Psoas muscle (tissue), 8 donors: Measurements from ENCODE around the gene LMBRD2. TPM values are rescaled to one million over a fixed set of nuclear protein-coding genes. Genes with fewer than 3 reads are reported as not detected.
"Not testable (repeated sequence)": the region's sequence is repeated elsewhere in the genome, so short reads cannot be mapped to it uniquely, and the experiment has no call there.

Source experiments
- ATAC-seq, 4 donors: fragments of 200-7000 bp; cut with Tn5 transposase; one replicate each; pipeline ENCODE4 v1.9.1; 2020; ENCODE audit warnings: moderate library complexity in 3 of 4, mild to moderate bottlenecking in 2 of 4
- DNase-seq, 2 donors: peaks; one replicate each; pipeline ENCODE4 v3.0.0-alpha.2; 2020
- H3K27ac ChIP-seq: fragments of 200-600 bp; one replicate; pipeline ENCODE4 v1.8.0; 2022
- H3K27me3 ChIP-seq, 3 donors: fragments of 200-600 bp in 1 of 3; one replicate each; pipeline versions ENCODE4 v1.6.1 to v1.8.0; 2013 to 2022; ENCODE audit warnings: low read length in 2 of 3, mild to moderate bottlenecking in 2 of 3, moderate library complexity in 1 of 3; ENCODE audit not compliant: insufficient read depth in 3 of 3
- H3K36me3 ChIP-seq, 2 donors: fragments of 200-600 bp in 1 of 2; one replicate each; pipeline versions ENCODE4 v1.6.1 to v1.8.0; 2013 to 2022; ENCODE audit warnings: low read depth in 1 of 2, mild to moderate bottlenecking in 1 of 2, moderate library complexity in 1 of 2; ENCODE audit not compliant: insufficient read depth in 1 of 2
- H3K4me1 ChIP-seq: fragments of 200-600 bp; one replicate; pipeline ENCODE4 v1.8.0; 2022
- H3K4me3 ChIP-seq: fragments of 200-600 bp; one replicate; pipeline ENCODE4 v1.8.0; 2022; ENCODE audit warnings: mild to moderate bottlenecking
- H3K9me3 ChIP-seq: fragments of 200-600 bp; one replicate; pipeline ENCODE4 v1.8.0; 2022
- CTCF ChIP-seq: fragments of 200-600 bp; IDR thresholded peaks from one replicate; pipeline ENCODE4 v1.8.0; 2022; ENCODE audit warnings: antibody characterized with exemption
- WGBS, 3 donors: extraction: QIAGEN DNeasy Blood & Tissue Kit; methylation state at CpG; one replicate each; pipeline versions ENCODE4 v1.1.6 to v1.1.7; 2013; 5-methylcytosine and 5-hydroxymethylcytosine counted together
- intact Hi-C, 2 donors: fragments of 100-400 bp; cut with DNase I; formaldehyde crosslinking; loops; one replicate each; pipeline versions ENCODE4 v1.11.0 to v1.14.2; 2022
- polyA plus RNA-seq, 3 donors: library from polyadenylated mRNA; stranded (reverse); fragments of 200-250 nt; gene quantifications; one replicate each; pipeline ENCODE4 v1.2.3, GENCODE V29; 2013
- total RNA-seq, 4 donors: library from RNA; stranded (reverse); fragmentation: NEBNext Ultra II Directional in 2 of 4; extraction: Animal tissue kit (Norgen Biotek cat#: 25700) in 2 of 4; gene quantifications; one replicate each; pipeline versions ENCODE4 v1.2.1 to v1.2.4, GENCODE V29; 2021 to 2023
- donor health status: healthy with polysubstance abuse.
- donor health status: DM: no; HTN: no; CAD: no; lungs with moderate emphysema.
- donor health status: Bipolar disorder and iron deficiency.
- donor health status: healthy.
- donor health status: DM: yes; HTN: yes; CAD: no.
- donor health status: DM: no; HTN: no; CAD: no.
- donor health status: DM: no; HTN: no; CAD: no.
- donor health status: DM: yes; HTN: yes; CAD: no.

The LMBRD2 gene
- total and polyA plus RNA-seq, 7 donors: 3.0 to 22.8 (median 17.4) TPM

GRCh38 chr5:36145311-36145710 is 6.4 kb downstream of the LMBRD2 start:
- TF ChIP-seq CTCF: no peak
- intact Hi-C loops: no loop called here
- H3K4me3 ChIP-seq: no peak overlapping the region

GRCh38 chr5:36138900-36139683 is 12.6 kb downstream of the LMBRD2 start:
- no peak overlapping the region for H3K27ac ChIP-seq
- ATAC-seq: peak in 3 of 4 donors; percentile 27 to 35 (median 33)
- H3K9me3 ChIP-seq: no peaks in the 10 kb centered on the region
- no peak for TF ChIP-seq CTCF
- intact Hi-C loops: no loop called here
- DNase-seq: no peak
- WGBS, 3 donors: 93 to 98% (median 96%) methylated on average over 7 of the region's 7 CpGs
- no peaks in the 10 kb centered on the region for H3K4me1 ChIP-seq
- no peaks in the 10 kb centered on the region for H3K27me3 ChIP-seq
- peaks cover 4 to 66% of the 10 kb centered on the region in 2 donors for H3K36me3 ChIP-seq
- no peak overlapping the region for H3K4me3 ChIP-seq

More at GRCh38 chr5:36145311-36145710, 6.4 kb downstream of the LMBRD2 start:
- DNase-seq (no peak), ATAC-seq (no peak)
- H3K9me3 ChIP-seq: no peaks in the 10 kb centered on the region
- 87 to 91% (median 87%) methylated on average over 4 of the region's 4 CpGs for WGBS, 3 donors
- peaks cover 0 to 28% of the 10 kb centered on the region in 2 donors for H3K36me3 ChIP-seq
- H3K27me3 ChIP-seq: no peaks in the 10 kb centered on the region
- H3K27ac ChIP-seq: no peak overlapping the region
- peaks cover 17% of the 10 kb centered on the region for H3K4me1 ChIP-seq

- TF ChIP-seq CTCF: no peak
Measured at GRCh38 chr5:36136581-36136980, 15.1 kb downstream of the LMBRD2 start.

GRCh38 chr5:36135988-36136387 is 15.7 kb downstream of the LMBRD2 start:
- 93 to 96% (median 96%) methylated on average over 3 of the region's 3 CpGs for WGBS, 3 donors
- no peak for ATAC-seq
- H3K36me3 ChIP-seq: peaks cover 4 to 45% of the 10 kb centered on the region in 2 donors
- no peak overlapping the region for H3K27ac ChIP-seq
- no peak overlapping the region for H3K4me3 ChIP-seq
- H3K9me3 ChIP-seq: no peaks in the 10 kb centered on the region
- no peaks in the 10 kb centered on the region for H3K4me1 ChIP-seq
- no peak for DNase-seq
- no peak for TF ChIP-seq CTCF
- H3K27me3 ChIP-seq: no peaks in the 10 kb centered on the region
- intact Hi-C loops: no loop called here

More at GRCh38 chr5:36136581-36136980, 15.1 kb downstream of the LMBRD2 start:
- H3K27ac ChIP-seq: no peak overlapping the region
- no peak overlapping the region for H3K4me3 ChIP-seq
- peaks cover 4 to 51% of the 10 kb centered on the region in 2 donors for H3K36me3 ChIP-seq
- intact Hi-C loops: no loop called here
- H3K27me3 ChIP-seq: no peaks in the 10 kb centered on the region
- no peaks in the 10 kb centered on the region for H3K4me1 ChIP-seq
- DNase-seq: no peak
- H3K9me3 ChIP-seq: no peaks in the 10 kb centered on the region
- ATAC-seq: no peak

- WGBS, 3 donors: 94 to 100% (median 98%) methylated on average over 1 of the region's 1 CpG
Measured at GRCh38 chr5:36133009-36133408, 18.7 kb downstream of the LMBRD2 start.

GRCh38 chr5:36129666-36130065 is 22.0 kb downstream of the LMBRD2 start:
- ATAC-seq, H3K27me3 ChIP-seq, H3K4me3 ChIP-seq, H3K4me1 ChIP-seq, H3K27ac ChIP-seq, H3K9me3 ChIP-seq, DNase-seq, intact Hi-C loops: not testable (repeated sequence)
- 96 to 99% (median 99%) methylated on average over 3 to 4 of the region's 5 CpGs for WGBS, 3 donors
- peaks cover 4 to 18% of the 10 kb centered on the region in 2 donors for H3K36me3 ChIP-seq

More at GRCh38 chr5:36133009-36133408, 18.7 kb downstream of the LMBRD2 start:
- DNase-seq, H3K27me3 ChIP-seq, H3K9me3 ChIP-seq, intact Hi-C loops, H3K4me1 ChIP-seq, ATAC-seq, H3K4me3 ChIP-seq, H3K27ac ChIP-seq: not testable (repeated sequence)
- H3K36me3 ChIP-seq: peaks cover 8 to 43% of the 10 kb centered on the region in 2 donors
